ENCODE results near the gene IL21R.

DNA sequence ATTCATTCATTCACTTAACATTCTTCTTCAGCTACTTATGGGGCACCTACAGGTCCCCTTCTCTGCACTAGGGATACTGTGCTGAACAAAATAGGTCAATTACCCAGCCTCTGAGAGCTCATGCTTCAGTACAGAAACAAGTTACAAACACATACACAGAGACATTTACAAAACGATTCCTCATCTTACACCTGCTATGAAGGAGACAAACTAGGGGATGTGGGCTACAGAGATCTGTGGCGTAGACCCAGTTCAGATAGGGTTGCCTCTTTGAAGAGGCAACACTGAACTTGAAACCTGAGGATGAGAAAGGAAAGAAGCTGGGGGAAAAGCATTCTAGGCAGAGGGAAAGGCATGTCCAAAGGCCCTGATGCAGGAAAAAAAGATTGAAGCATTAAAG, 5.2 kb downstream of the IL21R start:
- TF ChIP-seq CTCF (conservative IDR thresholded peaks at IDR 0.05): no peak
- no peak for TF ChIP-seq EZH2 (IDR thresholded peaks at IDR 0.05; ENCODE audit: low read depth)
